Panc1 (cell line): ENCODE measurements around the gene MRM3.

Experiments
- CTCF ChIP-seq: fragments of 450-650 bp; IDR thresholded peaks from 2 replicates; pipeline ENCODE4 v1.5.1; 2017; ENCODE audit warnings: mild to moderate bottlenecking
- POLR2AphosphoS5 ChIP-seq: IDR thresholded peaks from 2 replicates; pipeline ENCODE4 v1.6.1; 2012; ENCODE audit warnings: mild to moderate bottlenecking, low read depth, low read length, moderate library complexity
- SIN3A ChIP-seq: IDR thresholded peaks from 2 replicates; pipeline ENCODE4 v1.6.1; 2012; ENCODE audit warnings: low read depth, mild to moderate bottlenecking, low read length, moderate library complexity, borderline replicate concordance; ENCODE audit not compliant: insufficient read depth
- TCF7L2 ChIP-seq: IDR thresholded peaks from 2 replicates; pipeline ENCODE4 v1.6.1; 2011; ENCODE audit warnings: mild to moderate bottlenecking, low read depth, low read length, inconsistent platforms

DNA sequence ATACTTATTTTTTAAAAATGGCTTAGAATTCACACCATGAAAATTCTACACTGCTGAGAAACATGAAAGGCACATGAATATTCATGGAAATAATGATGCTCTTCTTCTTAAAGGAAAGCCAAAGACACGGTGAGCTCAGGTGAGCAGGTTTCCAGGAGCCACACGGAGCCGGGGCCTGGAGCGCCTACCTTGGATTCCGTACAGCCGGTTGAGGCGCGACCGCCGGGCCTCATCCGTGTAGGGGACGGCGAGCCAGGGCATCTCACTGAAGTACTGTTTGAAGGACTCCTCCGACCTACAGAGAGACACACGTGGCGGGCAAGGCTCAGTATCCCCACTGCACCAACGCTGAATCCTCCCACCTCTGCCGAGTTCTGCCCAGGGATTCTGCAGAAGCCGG, 37.1 kb downstream of the MRM3 start:
- TF ChIP-seq CTCF (no peak), SIN3A (no peak), POLR2AphosphoS5 (no peak), TCF7L2 (no peak)
